ACC112 (cell line): ENCODE measurements around the gene OGDH.
"Not testable (repeated sequence)": the region's sequence is repeated elsewhere in the genome, so short reads cannot be mapped to it uniquely, and the experiment has no call there.

Experiments
- H2AFZ ChIP-seq: fragments of 200-600 bp; sonication (generic); one replicate; pipeline ENCODE4 v1.6.0; 2017; ENCODE audit warnings: antibody characterized with exemption, low read length; ENCODE audit not compliant: unreplicated experiment
- H3K27ac ChIP-seq: fragments of 200-600 bp; sonication (generic); 2 replicates; pipeline ENCODE4 v1.5.1; 2014; ENCODE audit warnings: low read depth, mild to moderate bottlenecking, antibody characterized with exemption, low read length, moderate library complexity
- H3K27me3 ChIP-seq: fragments of 200-600 bp; sonication (generic); 2 replicates; pipeline ENCODE4 v1.6.1; 2014; ENCODE audit warnings: mild to moderate bottlenecking, antibody characterized with exemption, low read length, moderate library complexity, mixed read lengths; ENCODE audit not compliant: insufficient read depth
- H3K36me3 ChIP-seq: fragments of 200-600 bp; sonication (generic); 2 replicates; pipeline ENCODE4 v1.6.1; 2016; ENCODE audit warnings: mild to moderate bottlenecking, antibody characterized with exemption, low read length, moderate library complexity, mixed read lengths; ENCODE audit not compliant: insufficient read depth
- H3K4me1 ChIP-seq: fragments of 200-600 bp; sonication (generic); one replicate; pipeline ENCODE4 v1.6.1; 2016; ENCODE audit warnings: low read length, mixed read lengths; ENCODE audit not compliant: insufficient read depth, unreplicated experiment, control insufficient read depth
- H3K4me3 ChIP-seq: fragments of 200-600 bp; sonication (generic); 2 replicates; pipeline ENCODE4 v1.5.1; 2014; ENCODE audit warnings: mild to moderate bottlenecking, low read depth, low read length
- H3K79me2 ChIP-seq: fragments of 200-600 bp; sonication (generic); one replicate; pipeline ENCODE4 v1.6.0; 2016; ENCODE audit warnings: low read length; ENCODE audit not compliant: control insufficient read depth, unreplicated experiment, insufficient read depth

Gene OGDH

DNA sequence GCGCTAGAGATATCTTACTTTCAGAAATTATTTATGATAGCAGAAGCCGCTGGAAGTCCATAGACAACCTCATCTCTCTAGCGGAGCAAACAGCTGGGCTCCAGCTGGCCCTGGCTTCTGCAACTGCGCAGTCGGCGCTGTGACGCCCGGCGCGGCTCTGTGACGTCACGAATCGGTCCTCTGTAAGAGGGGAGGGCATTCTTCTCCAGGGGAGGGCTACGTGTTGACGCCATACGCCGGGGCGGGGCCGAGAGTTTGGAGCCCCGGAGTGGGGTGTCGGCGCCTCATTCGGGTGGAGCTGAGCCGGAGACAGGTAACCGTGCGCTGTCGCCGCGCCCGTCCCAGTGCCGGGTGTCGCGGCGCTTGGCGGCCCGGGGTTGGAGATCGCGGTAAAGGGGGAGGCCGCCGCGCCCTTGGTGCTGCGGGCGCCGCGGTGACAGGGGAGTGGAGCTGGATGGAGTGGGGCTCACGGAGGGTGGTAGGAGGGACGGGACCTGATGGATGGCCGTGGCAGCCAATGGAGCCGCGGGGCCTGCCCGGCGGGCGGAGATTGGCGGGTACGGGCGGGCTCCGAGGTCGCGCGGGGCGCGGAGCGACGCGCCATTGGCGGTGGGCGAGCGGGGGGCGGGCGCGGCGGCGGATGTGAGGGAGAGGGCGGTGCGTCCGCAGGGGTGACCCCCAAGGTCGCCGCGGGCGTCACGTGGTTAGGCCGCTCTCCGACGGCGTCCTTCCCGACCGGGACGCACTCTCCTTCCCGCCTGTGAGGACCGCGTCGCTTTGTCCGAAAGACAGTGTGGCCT is at the start of gene OGDH:
OGDH (plus strand) TSS at position 287 of the 800 bp plus-strand sequence. CDS start 17,717 bp downstream, outside the sequence.
- Histone ChIP-seq H3K27ac (peak within 1 kb of the TSS; percentile 85), H3K4me1 (peaks cover 6% of the 10 kb centered on the region)

DNA sequence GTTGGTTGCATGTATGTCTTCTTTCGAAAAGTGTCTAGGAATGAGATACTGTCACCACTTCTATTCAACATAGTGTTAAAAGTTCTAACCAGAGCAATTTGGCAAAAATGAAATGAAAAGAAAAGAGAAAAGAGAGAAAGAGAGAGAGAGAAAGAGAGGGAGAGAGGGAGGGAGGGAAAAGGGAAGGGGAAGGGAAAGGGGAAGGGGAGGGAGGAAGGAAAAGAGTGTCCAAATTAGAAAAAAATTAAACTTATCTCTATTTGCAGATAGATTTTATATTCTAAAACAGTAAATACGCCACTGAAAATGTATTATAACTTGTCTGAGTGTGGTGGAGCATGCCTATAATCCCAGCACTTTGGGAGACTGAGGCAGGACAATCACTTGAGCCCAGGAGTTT is 48.9 kb upstream of the OGDH start:
- Histone ChIP-seq H2AFZ (no peak overlapping the region), H3K36me3 (no peaks in the 10 kb centered on the region), H3K79me2 (no peaks in the 10 kb centered on the region), H3K4me3 (no peak overlapping the region), H3K27ac (no peak overlapping the region), H3K27me3 (no peaks in the 10 kb centered on the region), H3K4me1 (peaks cover 8% of the 10 kb centered on the region)

More for the DNA sequence above, at the start of gene OGDH:
- Histone ChIP-seq H3K36me3 (no peaks in the 10 kb centered on the region), H3K27me3 (no peaks in the 10 kb centered on the region), H3K4me3 (peak within 1 kb of the TSS; percentile 93), H2AFZ (peak within 1 kb of the TSS; percentile 90), H3K79me2 (peaks cover 44% of the 10 kb centered on the region)

DNA sequence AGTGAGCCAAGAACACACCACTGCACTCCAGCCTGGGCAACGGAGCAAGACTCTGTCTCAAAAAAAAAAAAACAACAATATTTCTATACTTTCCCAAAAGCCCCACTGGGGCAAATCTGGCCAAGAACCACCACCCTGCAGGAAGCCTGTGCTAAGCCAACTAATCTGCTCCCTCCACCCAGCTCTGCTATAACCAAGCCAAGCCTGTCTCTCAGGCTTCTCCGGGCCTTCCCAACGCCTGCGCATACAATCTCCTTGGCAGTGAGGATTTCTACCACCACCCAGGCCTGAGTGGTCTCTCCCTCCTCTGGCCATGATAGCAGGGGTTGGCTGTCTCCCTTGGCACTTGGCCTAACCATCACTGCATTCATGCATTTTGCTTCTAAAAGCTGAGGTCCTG is 46.9 kb upstream of the OGDH start:
- Histone ChIP-seq H3K27me3 (no peaks in the 10 kb centered on the region), H3K27ac (no peak overlapping the region), H3K36me3 (0 out of 2 replicates have a peak, but pooled peaks cover 4% of the 10 kb centered on the region), H3K79me2 (no peaks in the 10 kb centered on the region), H3K4me1 (peaks cover 8% of the 10 kb centered on the region), H2AFZ (no peak overlapping the region), H3K4me3 (no peak overlapping the region)

DNA sequence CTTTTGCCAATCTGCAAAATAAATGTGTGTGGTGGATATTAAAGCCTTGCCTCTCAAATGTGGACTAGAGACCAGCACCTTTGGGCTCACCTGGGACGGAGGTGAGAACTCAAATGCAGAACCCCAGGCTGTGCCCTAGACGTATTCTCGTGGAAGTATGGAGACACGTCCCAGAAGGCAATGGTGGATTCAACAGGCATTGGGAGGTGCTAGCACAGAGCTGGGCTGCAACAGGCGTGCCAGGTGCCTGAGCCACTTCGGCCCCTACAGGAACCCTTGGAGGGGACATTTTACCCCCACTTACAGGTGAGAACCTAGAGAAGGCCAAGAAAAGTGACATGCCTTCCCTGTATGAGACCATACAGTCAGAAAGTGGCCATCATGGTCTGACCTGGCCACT is 44.9 kb upstream of the OGDH start:
- Histone ChIP-seq H3K27me3 (no peaks in the 10 kb centered on the region), H3K79me2 (no peaks in the 10 kb centered on the region), H3K36me3 (peaks cover 6% of the 10 kb centered on the region; the same call in 1 of the 2 replicates), H3K4me3 (no peak overlapping the region), H2AFZ (no peak overlapping the region), H3K4me1 (peaks cover 8% of the 10 kb centered on the region), H3K27ac (no peak overlapping the region)

DNA sequence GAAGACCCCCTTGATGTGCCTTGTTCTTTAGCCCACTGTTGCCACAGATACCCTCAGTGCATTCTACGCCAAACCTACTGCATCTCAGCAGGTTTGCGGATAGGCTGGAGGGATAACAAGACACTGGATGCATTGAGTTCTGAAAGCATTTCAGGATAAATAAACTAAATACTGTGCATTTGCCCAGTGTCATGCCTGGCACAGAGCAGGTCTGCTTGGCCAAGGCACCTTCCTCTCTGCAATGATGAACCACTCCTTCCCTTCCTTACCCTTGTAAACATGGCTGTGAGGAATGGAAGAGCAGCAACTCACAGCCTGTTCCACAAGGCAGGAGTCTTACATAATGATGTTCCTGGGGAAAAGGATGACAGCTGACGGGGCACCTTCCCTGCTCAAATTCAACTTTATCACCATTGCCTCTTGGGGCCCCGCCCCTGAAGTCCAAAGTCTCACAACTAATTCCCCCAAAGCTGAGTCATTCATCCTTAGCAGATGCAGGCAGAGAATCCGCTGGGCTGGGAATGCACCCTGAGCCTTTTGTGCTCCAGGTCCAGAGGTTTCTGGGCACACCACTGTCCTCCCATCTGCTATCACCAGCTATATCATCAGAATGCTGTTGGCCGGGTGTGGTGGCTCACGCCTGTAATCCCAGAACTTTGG is 44.3 kb upstream of the OGDH start:
- Histone ChIP-seq H2AFZ (no peak overlapping the region), H3K27me3 (no peaks in the 10 kb centered on the region), H3K4me1 (peaks cover 8% of the 10 kb centered on the region), H3K36me3 (peaks cover 7% of the 10 kb centered on the region; the same call in 1 of the 2 replicates), H3K4me3 (no peak overlapping the region), H3K27ac (no peak overlapping the region), H3K79me2 (no peaks in the 10 kb centered on the region)

DNA sequence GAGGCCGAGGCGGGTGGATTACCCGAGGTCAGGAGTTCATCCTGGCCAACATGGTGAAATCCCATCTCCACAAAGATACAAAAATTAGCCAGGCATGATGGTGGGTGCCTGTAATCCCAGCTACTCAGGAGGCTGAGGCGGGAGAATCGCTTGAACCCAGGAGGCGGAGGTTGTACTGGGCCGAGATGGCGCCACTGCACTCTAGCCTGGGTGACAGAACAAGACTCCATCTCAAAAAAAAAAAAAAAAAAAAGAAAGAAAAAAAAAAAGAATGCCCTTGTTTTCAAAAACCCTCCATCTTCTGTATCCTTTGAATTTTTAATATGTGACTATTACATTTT is 43.8 kb upstream of the OGDH start:
- H3K27ac ChIP-seq, H2AFZ ChIP-seq, H3K4me3 ChIP-seq, H3K36me3 ChIP-seq, H3K27me3 ChIP-seq, H3K79me2 ChIP-seq, H3K4me1 ChIP-seq: not testable (repeated sequence)

DNA sequence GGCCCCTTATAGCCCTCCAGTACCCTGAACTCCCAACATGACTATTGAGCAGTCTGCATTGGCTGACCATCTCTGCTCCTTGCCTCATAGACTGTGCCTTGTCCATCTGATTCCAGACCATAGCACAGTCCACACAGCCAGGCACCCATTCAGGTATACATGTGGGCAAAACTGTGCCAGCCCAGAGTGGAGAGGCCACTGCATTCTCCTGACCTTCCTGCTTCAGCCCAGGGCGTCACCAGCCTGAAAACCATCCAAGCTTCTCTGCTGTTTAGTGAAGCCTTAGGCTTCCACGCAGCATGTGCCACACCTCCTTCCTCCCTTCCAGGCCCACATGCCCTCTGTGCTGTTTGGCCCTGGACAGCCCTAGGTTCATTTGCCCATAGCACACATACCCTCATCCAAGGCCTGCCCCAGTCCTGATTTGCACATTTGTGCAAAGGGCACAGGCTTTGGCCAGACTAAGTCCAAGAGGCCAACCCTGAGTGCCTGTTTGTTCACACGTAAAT is 43.2 kb upstream of the OGDH start:
- Histone ChIP-seq H3K4me1 (peaks cover 8% of the 10 kb centered on the region), H3K79me2 (no peaks in the 10 kb centered on the region), H3K36me3 (peaks cover 12% of the 10 kb centered on the region), H3K27ac (no peak overlapping the region), H3K4me3 (no peak overlapping the region), H3K27me3 (no peaks in the 10 kb centered on the region), H2AFZ (no peak overlapping the region)

DNA sequence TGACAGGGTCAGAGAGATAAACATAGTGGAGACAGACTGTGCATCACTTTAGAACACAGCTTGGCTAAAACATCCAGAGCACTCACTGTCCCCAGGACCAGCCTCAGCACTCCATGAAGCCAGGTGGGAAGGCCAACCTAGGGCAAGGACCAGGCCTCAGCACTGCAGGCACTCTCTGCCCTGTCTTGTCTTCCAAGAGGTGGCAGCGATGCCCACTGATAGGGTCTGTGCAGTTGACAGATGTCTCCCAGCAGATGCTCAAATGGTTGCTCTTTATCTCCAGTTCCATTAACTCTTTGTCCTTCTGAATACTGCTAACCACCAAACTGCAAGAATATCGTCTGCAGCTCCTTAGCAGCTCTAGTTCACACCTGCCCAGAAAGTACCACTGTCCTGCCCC is 41.8 kb upstream of the OGDH start:
- no peak overlapping the region for H2AFZ ChIP-seq
- peaks cover 26% of the 10 kb centered on the region for H3K36me3 ChIP-seq
- H3K27me3 ChIP-seq = no peaks in the 10 kb centered on the region
- no peaks in the 10 kb centered on the region for H3K79me2 ChIP-seq
- H3K27ac ChIP-seq = no peak overlapping the region
- no peak overlapping the region for H3K4me3 ChIP-seq
- H3K4me1 ChIP-seq = peaks cover 8% of the 10 kb centered on the region

DNA sequence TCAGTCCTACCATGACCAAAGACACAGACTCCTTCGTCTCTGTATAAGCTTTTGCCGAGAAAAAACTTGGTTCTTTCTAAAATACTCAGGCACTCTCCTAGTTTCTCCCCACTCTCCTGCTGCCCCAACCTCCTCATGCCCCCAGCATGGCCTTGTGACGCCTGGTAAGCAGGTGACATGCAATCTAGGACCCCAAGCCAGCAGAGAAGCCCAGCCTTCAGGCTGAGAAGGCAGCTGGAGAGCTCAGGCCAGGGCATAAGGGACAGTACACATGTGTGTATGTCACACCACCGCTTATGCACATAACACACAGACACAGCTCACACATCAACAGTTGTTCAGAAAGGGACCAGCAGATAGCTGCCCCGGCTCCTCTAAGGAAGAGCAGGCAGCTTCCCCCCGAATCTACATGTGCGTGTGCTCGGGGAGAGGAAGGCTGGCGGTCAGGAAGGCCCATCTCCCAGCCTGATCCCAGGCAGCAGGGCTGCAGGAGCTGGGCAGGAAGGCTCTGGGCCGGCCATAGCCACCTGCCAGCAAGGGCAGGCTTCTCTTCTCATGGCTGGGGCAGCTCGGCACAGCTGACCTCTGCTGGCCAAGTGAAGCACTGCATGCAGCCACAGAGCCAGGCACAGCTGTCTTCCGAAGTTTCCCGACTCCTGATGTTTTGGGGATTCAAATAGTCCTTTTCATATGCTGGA is 41.2 kb upstream of the OGDH start:
- H3K79me2 ChIP-seq = no peaks in the 10 kb centered on the region
- H3K4me3 ChIP-seq = no peak overlapping the region
- H2AFZ ChIP-seq = no peak overlapping the region
- no peak overlapping the region for H3K27ac ChIP-seq
- peaks cover 32% of the 10 kb centered on the region for H3K36me3 ChIP-seq
- peaks cover 8% of the 10 kb centered on the region for H3K4me1 ChIP-seq
- no peaks in the 10 kb centered on the region for H3K27me3 ChIP-seq

DNA sequence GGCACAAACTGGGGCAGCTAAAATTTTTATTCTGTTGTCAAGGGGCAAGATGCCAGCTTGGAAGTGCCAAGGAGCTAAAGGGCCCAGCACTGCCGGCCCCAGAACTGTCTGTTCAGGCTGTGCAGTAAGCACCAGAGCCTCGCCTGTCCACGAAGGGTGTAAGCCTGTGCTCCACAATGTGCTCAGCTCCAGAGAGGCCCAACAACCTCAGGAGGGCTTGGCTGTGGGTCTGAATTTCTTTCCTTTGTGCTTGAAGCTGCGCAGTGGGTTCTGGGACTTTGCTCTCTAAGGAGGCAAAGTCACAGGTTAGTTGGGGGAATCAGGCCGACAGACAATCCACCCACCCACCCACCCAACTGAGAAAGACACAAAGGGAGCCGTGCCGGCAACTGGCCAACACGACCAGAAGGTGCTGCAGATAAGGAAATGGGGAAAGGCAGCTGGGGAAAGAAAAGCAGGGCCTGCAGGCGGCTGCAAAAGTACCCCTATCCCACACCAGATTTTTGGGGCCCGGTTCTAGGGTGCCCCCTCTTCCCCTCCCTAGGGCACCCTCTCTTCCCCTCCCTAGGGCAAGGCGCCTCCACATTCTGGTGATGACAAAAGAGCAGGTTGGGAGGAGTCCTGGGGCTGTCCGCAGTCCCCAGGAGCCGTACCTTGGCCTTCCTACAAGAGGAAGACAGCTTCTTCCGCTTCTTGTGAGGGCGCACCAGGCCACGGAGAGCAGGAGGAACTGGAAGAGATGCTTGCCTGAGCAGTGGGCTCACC is 40.5 kb upstream of the OGDH start:
- Histone ChIP-seq H3K27me3 (no peaks in the 10 kb centered on the region), H3K27ac (no peak overlapping the region), H3K4me1 (peaks cover 8% of the 10 kb centered on the region), H3K4me3 (no peak overlapping the region), H3K36me3 (peaks cover 32% of the 10 kb centered on the region), H2AFZ (no peak overlapping the region), H3K79me2 (no peaks in the 10 kb centered on the region)
